Erythroblast (primary cell): ENCODE results near the gene IDS.

ENCODE experiments used
- GATA1 ChIP-seq: IDR thresholded peaks from 2 replicates; pipeline ENCODE4 v1.6.1; 2011; ENCODE audit warnings: low read depth, mild to moderate bottlenecking, control low read depth, low read length, moderate library complexity
- POLR2A ChIP-seq: IDR thresholded peaks from 2 replicates; pipeline ENCODE4 v1.6.1; 2011; ENCODE audit warnings: mild to moderate bottlenecking, low read length

GRCh38 chrX:149522916-149523315 lies 17.8 kb upstream of the IDS start:
- TF ChIP-seq POLR2A (no peak), GATA1 (no peak)
